GM19397 (cell line): ENCODE results near the gene KRT86.
"Not testable (repeated sequence)": the region's sequence is repeated elsewhere in the genome, so short reads cannot be mapped to it uniquely, and the experiment has no call there.

ENCODE experiments used
- ATAC-seq: cut with Tn5 transposase; IDR thresholded peaks from one replicate; pipeline ENCODE4 v1.9.1; 2021; ENCODE audit warnings: mild to moderate bottlenecking, moderate library complexity; ENCODE audit not compliant: unreplicated experiment

Gene KRT86

GRCh38 chr12:52238916-52239646 lies 35.4 kb upstream of the KRT86 start:
- no peak for ATAC-seq

- no peak for ATAC-seq
These were observed 34.7 kb upstream of the KRT86 start for GRCh38 chr12:52239767-52240166.

- not testable (repeated sequence) for ATAC-seq
These were observed 34.2 kb upstream of the KRT86 start for GRCh38 chr12:52240247-52240646.

GRCh38 chr12:52241205-52241842 lies 33.1 kb upstream of the KRT86 start:
- ATAC-seq: no peak

GRCh38 chr12:52242442-52243258 lies 31.8 kb upstream of the KRT86 start:
- no peak for ATAC-seq

- no peak for ATAC-seq
These were observed 31.1 kb upstream of the KRT86 start for GRCh38 chr12:52243259-52243855.

GRCh38 chr12:52243856-52244614 lies 30.4 kb upstream of the KRT86 start:
- ATAC-seq: peak; percentile 81

- no peak for ATAC-seq
These were observed 29.8 kb upstream of the KRT86 start for GRCh38 chr12:52244615-52244994.

- no peak for ATAC-seq
These were observed 29.0 kb upstream of the KRT86 start for GRCh38 chr12:52245259-52245961.

- no peak for ATAC-seq
These were observed 28.4 kb upstream of the KRT86 start for GRCh38 chr12:52245962-52246569.

- no peak for ATAC-seq
These were observed 27.5 kb upstream of the KRT86 start for GRCh38 chr12:52246720-52247621.

GRCh38 chr12:52247622-52248540 lies 26.6 kb upstream of the KRT86 start:
- no peak for ATAC-seq

GRCh38 chr12:52248541-52249461 lies 25.6 kb upstream of the KRT86 start:
- ATAC-seq: no peak

- ATAC-seq: no peak
These were observed 24.9 kb upstream of the KRT86 start for GRCh38 chr12:52249511-52250047.

- ATAC-seq: no peak
These were observed 24.1 kb upstream of the KRT86 start for GRCh38 chr12:52250048-52250990.
